Muscle of back (tissue), 13 donors: ENCODE measurements around the gene CELA3B. TPM values are rescaled to one million over a fixed set of nuclear protein-coding genes. Genes with fewer than 3 reads are reported as not detected.
A peak's percentile ranks its signal among the peaks of the same experiment; 100 is the strongest.
"Not testable (repeated sequence)": the region's sequence is repeated elsewhere in the genome, so short reads cannot be mapped to it uniquely, and the experiment has no call there.

Experiments
- DNase-seq, 3 donors: peaks; one replicate each; pipeline versions ENCODE4 v3.0.0 to v3.0.0-alpha.2; 2013
- long read RNA-seq, 9 donors: transcript quantifications; one replicate each; lab custom pipeline, GENCODE V29; 2026
- polyA plus RNA-seq, 10 donors: library from polyadenylated mRNA; unstranded; fragments of 120-200 nt; gene quantifications; one replicate each; pipeline ENCODE4 v1.2.1, GENCODE V29; 2013; ENCODE audit not compliant: insufficient read length in 10 of 10

Gene CELA3B, protein sequence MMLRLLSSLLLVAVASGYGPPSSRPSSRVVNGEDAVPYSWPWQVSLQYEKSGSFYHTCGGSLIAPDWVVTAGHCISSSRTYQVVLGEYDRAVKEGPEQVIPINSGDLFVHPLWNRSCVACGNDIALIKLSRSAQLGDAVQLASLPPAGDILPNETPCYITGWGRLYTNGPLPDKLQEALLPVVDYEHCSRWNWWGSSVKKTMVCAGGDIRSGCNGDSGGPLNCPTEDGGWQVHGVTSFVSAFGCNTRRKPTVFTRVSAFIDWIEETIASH
- polyA plus RNA-seq: under 1 TPM in 1 of 10 donors, not detected in 9; 0.99 TPM
- long read RNA-seq, donor 1: 0 reads
- long read RNA-seq, donor 2: 0 reads
- long read RNA-seq, donor 3: 0 reads
- long read RNA-seq, donor 4: 0 reads
- long read RNA-seq, donor 5: 0 reads
- long read RNA-seq, donor 6: 0 reads
- long read RNA-seq, donor 7: 0 reads
- long read RNA-seq, donor 8: 0 reads
- long read RNA-seq, donor 9: 0 reads

DNA sequence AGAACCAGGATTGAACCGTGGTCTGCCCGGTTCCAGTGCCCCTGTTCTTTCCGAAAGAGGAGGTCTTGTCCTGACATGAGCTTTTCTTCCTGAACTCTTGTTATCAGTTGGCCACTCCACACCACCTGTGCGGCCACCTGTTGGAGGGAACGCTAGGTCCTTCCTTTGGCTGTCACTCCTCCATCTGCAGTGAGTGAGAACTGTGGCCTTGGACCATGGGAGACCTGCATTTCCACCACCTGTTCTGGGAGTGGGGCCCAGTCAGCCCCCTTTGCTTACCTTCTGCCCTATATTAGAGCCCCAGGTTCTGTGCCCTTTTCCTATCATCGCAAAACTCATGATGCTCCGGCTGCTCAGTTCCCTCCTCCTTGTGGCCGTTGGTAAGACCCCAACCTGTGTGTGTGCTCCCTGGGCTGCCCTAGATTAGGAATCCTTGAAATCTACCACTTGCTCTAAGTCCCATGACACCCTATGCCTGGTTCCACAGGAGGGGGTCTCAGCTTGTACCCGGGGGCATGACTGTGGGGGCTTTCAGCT is at the start of gene CELA3B:
CELA3B (plus strand) TSS at position 320 of the 537 bp plus-strand sequence; CDS start at position 338, 18 bp downstream.
- DNase-seq: not testable (repeated sequence)

DNA sequence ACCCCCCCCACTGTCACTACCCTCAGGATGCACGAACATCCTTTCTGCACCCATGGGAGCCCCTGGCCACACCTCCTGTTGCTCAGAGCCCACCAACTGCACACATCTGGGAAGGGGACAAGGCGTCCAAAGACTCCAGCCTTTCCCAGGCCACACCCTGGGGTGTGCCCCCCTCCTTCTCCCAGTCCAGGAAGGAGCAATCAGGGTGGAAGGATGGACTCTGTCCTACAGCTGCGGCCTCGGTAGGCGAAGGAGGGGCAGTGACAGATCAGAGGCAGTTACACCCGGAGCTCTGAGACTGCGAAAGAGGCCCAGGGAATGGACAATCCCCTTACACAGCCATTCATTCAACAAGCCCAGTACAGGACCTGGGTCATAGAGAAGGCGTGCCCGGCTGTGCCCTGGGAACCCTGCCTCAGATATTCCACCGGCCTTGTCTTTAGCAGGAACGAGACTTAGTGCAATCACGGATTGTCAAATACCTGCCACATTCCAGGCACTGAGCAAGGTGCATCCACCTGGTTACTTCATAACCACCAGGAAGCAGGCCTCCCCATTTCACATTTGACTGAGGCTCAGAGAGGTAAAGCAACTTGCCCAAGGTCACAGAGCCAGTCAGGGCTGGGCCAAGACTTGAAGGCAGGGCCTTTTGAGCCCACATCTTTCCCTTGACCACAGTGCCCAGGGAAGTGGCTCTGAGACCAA is 49.1 kb upstream of the CELA3B start:
- DNase-seq: peak in 1 of 3 donors; percentile 87

DNA sequence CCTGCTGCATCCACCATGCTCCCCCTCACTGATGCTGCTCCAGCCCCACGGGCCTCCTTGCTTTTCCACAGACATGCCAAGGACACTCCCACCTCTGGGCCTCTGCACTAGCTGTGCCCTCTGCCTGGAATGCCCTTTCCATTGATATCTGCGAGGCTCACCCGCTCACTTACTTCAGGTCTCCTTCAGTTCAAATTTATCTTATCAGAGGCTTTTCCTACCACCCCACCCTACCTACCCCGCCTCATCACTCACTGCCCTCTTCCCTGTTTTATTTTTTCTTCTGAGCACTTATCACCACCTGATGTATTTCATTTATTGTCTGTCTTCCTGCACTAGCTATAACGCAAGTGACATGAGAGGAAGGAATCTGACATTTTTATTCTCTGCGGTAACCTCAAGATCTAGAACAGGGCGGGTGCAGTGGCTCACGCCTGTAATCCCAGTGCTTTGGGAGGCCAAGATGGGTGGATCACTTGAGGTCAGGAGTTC is 46.7 kb upstream of the CELA3B start:
- no peak for DNase-seq

DNA sequence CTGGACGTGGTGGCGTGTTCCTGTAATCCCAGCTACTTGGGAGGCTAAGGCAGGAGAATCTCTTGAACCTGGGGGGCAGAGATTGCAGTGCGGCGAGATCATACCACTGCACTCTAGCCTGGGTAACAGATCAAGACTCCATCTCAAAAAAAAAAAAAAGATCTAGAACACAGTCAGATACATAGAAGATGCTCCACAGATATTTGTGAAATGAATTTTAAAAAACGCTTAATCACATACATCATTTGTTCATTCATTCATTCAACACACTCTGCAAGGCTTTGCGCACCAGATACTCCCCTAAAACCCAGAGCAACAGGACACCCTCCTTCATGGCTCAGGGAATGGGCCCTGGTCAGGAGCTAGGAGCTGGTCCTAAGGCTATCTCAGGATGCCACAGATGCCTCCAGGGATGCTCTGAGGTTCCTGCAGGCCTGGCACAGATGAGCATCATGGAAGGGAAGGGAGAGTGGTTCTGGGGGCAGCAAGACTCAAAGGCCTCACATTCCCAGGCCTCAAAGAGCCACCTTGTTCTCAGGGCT is 46.1 kb upstream of the CELA3B start:
- no peak for DNase-seq

DNA sequence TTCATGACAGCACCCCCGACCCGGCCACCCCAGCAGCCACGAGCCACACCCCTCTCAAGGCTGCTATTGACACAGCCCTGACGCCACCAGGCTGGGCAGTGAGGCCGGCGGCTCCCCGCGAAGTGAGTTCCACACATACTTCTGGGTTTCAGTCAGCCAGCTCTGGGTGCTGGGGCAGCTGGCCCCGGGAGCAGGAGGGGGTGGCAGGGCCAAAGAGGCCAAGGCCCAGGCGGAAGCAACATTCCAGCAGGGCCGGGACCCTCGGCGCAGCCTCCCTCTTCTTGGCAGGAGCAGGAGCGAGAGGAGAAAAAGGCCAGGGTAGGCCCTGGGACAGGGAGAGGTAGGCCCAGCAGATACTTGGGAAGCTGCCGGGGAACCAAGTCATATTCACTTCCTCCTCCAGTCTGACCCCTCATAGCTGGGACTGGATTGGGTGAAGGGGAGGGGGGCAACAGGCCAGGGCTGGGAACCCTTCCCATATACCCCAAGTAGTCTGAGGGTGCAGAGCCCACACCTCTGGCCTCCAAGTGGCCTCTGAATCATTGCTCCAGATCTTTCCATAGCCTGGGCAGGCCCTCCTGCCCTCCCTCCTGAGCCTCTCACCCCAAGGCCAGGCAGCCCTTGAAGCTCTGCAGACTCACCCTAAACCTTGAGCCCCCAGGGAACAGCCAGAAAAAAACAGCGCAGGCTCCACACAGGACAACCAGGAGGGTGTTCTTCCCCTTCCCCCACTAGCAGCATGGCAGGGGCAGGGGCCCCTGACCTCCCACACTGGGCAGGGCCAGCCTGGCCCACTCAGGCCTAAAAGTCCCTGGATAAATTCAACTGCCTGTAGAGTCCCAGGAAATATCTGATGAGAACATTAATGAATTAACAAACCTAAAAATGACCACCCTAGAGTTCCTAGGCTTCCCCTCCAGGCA is 45.4 kb upstream of the CELA3B start:
- no peak for DNase-seq

DNA sequence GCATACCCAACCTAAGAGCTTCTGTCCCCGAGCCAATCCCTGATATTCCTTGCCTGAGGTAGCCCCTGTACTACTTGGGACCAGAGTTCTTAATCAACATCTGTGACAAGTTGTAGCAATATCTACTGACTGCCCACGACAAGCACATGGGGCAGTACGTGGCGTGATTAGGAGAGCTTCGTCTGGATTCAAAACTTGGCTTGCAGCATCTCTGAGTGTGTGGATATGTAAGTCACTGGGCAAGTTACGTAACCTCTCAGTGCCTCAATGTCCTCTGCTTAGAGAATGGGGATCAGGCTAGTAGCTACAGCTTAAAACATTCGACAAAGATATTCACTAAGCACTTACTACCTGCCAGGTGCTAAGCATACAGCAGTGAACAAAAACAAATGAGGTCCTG is 44.7 kb upstream of the CELA3B start:
- no peak for DNase-seq

DNA sequence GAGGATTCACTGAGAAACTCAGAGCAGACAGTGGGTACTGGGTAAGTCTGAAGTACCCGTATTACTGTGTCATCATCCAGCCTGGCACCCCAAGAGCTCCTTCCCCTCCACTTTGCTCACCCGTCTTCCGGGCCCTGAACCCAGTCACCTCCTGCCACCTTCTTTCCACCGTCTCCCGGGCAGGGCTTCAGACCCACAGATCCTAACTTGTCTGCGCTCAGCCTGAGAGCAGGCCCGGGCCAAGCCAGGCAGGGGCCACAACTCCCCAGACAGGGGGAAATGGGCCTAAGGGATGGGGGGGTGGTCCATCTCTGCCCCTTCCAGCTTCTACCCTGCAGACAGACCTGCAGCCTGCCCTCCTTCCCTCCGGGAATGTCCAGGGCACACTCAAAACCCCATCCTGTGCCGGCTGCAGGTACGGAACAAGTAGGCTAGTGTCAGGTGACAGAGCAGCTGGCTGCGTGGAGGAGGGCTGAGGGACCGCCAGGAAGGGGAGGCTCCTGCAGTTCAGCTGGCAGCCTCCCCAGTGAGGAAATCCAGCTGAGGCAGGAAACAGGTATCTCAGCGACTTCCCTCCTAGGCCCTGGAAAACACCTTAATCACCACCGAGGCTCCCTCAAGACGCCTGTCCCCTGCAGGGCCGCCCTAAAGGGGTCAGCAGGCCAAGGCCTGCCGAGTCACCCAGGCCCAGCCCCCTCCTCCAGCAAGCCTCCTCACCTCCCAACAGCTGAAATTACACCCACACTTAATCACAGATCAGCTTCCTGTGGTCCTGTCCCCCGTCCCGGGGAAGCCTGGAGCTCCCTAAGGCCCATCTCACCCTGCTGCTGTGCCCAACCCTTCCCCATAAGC is 43.2 kb upstream of the CELA3B start:
- DNase-seq: peak in 1 of 3 donors; percentile 69

DNA sequence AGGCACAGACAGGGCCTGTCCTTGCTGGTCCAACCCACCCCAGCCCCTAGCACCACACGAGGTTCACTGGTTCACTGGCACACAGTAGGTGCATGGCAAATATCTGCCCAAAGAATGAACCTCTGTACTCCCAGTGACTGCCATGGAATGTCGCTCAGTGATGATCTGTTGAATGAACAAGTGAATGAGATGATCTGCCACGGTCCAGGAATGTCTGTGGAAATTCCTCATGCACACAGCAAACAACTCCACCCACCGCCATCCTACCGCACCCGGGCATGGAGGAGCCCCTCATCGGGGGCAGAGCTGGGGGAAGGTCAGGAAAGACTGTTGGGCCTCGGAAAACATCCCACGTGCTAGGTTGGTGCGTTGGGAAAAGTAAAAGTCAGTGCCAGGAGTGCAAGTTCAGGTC is 41.4 kb upstream of the CELA3B start:
- DNase-seq: peak in 1 of 3 donors; percentile 26

DNA sequence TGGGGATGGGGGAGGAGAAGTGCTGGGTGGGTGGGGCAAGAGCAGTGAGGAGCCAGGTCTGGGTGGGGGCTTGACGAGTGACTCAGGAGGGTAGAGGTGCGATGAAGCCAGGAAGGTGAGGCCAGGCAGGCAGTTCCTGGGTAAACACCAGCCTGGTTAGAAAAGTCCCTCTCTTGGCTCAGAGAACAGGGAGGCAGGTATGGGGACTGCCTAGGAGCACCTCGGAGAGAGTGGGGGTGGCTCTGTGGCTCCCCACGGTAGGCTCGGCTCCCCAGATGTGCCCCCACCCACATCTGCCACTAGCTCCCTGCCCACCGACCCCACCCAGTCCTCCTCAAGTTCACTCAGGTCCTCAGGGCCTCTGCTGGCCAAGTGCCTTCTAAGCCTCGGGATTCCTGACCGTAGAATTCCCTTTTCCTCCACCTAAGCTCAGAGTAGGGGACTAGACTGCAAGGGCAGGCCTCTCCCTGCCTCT is 40.9 kb upstream of the CELA3B start:
- no peak for DNase-seq

DNA sequence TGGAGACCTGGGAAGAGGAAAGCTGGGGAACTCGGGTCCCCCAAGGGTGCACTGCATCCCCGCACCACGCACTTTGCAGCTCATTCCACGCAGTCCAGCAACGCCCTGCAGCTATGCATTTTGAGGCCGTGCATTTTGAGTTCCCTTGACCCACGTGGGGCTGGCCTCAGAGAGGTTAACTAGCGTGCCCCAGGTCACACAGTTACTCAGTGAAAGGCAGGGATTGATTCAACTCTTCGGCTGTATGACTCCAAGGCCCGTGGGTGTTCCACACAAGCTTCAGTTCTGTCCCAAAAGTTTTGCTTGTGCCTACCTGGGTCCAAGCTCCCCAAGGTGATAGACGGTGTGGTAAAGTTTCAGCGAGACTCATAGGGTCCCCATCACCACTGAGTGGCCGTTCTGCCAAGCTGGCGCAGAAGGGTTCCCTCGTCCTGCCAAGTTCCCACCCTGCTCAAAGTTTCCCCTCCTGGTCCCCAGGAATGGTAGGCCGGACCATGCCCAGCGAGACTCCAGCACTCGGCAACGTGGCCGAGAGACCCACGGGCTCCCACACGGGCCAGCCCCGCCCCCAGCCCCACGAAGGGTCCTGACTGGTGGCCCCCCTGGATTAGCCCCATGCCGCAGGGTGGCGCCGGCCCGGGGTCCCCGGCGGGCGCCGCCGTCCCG is 40.3 kb upstream of the CELA3B start:
- peak in 1 of 3 donors; percentile 63 for DNase-seq

DNA sequence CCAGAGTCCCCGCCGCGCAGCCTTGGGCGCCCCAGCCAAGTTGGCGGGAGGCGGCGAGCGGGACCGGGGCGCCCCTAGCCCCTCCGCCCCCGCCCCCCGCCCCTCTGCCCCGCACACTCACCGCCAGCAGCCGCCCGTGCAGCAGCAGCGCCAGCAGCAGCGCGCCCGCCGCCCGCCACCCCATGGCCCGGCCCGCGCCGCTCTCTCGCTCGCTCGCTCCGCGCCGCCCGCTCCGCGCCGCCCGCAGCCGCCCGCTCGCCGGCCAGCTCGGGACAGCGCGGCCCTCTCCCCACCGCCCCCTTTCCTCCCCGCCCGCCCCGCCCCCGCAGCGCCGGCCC is 39.8 kb upstream of the CELA3B start, which contains the start of gene HSPG2:
HSPG2 (minus strand) TSS at position 277 of the 338 bp plus-strand sequence; CDS start at position 184, 93 bp downstream.
- no peak for DNase-seq

DNA sequence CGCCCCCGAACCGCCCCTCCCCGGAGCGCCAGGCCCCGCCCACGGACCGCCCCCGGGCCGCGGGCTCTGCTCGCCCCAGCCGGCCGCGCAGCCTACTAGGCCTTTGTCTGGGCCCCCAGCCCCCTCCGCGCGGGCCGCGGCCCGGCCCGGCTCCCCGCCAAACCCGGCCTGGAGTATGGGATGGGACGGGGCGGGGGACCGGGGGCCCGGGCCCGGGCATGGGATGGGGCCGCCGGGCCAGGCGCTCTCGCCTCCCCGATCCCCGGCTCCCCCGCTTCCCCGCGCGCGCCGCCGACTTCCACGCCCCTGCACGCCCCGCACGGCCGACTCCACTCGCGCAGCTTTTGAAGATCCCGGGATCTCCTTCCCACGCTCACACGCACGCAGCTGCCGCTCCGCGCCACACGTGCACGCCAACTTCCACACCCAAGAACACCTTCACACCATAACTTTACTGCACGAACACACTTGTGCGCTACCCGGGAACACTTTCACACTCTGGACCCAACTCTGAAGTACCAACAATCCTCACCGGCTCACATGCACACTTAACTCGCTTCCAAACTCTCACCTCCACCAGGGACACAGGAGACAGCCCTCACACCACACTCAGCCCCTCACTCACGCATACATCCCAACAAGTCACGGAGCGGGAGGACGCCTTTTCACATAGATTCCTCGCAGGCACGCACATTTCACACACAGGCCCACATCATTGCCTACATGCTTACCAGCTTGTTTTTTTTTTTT is 39.3 kb upstream of the CELA3B start:
- peak; percentile 89 to 93 (median 90) for DNase-seq

DNA sequence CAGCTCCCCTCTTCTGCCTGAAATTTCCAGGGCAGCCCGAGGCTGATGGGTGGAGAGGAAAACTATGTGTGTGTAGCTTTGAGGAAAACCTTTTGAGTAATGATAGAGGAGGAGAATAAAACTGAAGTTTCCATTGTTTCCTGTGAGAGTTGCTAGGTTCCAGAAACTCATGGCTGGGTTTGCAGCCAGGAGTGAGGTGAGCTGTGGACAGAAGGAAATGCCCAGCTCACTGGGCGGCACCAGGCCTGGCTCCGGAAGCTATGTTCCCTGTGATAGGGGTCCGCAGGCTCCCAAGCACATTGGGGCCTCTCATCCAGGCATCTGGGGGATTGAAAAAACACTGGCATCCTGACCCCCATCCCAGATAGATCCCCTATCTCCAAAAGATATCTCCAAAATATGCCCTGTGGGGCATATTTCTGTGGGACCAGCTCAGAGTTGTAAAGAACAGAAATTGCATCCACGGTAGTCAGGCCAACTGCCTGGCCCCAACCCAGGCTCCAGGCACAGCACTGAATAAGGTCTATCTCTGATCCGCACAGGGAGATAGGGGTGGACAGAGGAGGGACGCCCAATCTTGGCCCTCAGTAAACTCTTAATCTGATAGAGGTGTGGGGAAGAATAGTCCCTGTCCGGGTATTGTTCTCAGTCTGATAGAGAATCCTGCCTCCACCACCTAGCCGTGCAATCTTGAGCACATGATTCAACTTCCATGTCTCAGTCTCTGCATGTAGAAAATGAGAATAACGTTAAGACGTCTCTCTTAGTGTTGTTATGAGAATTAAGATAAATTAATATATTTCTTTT is 37.9 kb upstream of the CELA3B start:
- DNase-seq: peak in 2 of 3 donors; percentile 63 to 81

DNA sequence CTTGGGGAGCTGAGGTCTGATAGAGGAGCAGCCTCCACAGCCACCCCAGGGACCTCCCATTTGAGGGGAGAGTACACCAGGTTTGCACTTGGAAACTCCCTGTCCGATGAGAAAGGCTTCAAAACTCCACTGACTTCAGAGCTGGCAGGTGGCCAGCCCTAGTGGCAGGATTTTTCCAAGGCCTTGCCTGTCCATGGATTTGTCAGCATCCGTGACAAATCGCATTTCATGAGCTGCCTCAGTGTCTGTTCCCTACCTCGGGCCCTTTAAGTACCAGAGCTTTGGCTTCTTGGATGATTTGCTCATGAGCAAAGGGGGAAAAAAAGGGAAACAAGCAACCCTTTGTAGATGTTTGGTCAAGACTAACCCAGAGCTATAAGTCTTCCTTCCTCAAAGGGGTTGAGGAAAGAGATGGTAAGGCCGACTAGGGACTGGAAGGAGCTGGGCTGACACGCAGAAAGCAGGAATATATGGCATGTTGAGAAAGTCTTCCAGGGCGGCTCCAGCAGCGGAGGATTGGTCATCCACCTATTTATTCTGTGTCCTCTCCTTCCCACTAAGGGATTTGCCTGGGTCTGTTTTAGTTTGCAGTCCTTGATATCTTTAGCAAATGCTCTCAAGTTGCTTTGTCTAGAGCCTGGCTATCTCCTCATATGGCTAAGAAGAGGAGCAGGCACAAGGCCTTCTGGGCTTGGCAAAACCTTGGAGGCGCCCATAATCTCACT is 37.0 kb upstream of the CELA3B start:
- peak; percentile 90 to 97 (median 94) for DNase-seq

DNA sequence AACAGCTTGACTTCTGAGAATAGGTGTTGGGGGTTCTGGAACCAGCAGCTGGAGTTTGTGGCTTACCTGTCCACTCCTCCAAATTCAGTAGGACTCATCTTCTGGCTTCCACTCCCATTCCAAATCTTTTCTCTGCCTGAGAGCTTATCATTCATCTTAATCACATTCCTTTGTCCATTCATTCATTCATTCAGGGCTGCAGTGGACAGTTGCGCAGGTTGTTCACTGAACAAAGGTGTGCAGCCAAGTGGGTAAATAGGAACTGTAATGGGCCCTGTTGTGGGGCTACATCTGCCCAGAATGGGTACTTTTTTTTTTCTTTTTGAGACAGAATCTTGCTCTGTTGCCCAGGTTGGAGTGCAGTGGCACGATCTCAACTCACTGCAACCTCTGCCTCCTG is 36.3 kb upstream of the CELA3B start:
- DNase-seq: no peak

DNA sequence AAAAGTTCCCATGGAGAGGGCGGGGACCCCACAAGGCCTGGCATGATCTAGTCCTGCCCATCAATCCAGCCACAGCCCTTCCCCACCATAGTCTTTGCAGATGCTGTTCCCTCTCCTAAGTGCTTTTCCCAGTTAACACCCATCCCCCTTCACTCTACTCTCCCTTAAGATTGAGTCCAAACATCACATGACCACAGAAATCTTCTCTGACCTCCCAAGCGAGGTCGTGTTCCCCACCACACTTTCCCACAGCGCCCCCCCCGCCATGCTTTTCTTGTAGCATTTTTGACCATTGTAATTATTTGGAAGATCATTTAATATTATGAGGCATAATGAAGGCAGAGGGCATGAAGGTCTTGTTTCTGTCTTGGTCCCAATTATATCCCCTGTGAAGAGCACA is 35.5 kb upstream of the CELA3B start:
- DNase-seq: no peak

DNA sequence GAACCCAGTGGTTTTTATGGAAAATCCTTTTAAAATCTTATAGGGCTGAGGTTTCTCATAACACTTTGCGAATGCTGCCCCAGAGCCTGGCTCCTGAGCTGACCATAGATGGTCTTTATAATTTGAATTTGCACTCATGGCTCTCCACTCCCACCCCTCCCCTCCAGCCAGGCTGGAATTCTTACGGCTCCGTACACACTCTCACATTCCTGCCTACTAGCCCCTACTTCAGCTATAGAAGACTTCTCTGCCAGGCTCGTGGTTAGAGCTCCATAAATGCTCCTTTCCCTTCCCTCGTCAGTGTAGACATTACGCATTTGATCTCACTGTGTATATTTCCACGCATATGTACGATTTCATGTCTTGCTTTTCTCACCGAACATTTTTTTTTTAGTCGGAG is 34.4 kb upstream of the CELA3B start:
- DNase-seq: no peak
